GM23338 (cell line): ENCODE results near the gene DOCK1. TPM values are rescaled to one million over a fixed set of nuclear protein-coding genes. Genes with fewer than 3 reads are reported as not detected.

ENCODE experiments used
- ATAC-seq: fragments of 200-7000 bp; cut with Tn5 transposase; 3 replicates; pipeline ENCODE4 v1.9.1; 2020
- DNase-seq: peaks from one replicate; pipeline ENCODE4 v3.0.0-alpha.2; 2015; ENCODE audit warnings: low spot score
- H2AFZ ChIP-seq: fragments of 200-600 bp; sonication (generic); 2 replicates; pipeline ENCODE4 v1.8.0; 2016; ENCODE audit warnings: antibody characterized with exemption, mild to moderate bottlenecking, moderate library complexity
- H3F3A ChIP-seq: fragments of 200-600 bp; sonication (generic); replicated peaks from 2 replicates; pipeline ENCODE4 v1.8.0; 2017; ENCODE audit warnings: antibody characterized with exemption, mixed run types, low read depth
- H3K27ac ChIP-seq: fragments of 200-600 bp; sonication (generic); 2 replicates; pipeline ENCODE4 v1.6.1; 2016; ENCODE audit warnings: low read depth
- H3K27me3 ChIP-seq: fragments of 200-600 bp; sonication (generic); 2 replicates; pipeline ENCODE4 v1.8.0; 2016; ENCODE audit warnings: mild to moderate bottlenecking, mixed run types, moderate library complexity; ENCODE audit not compliant: insufficient read depth
- H3K36me3 ChIP-seq: fragments of 200-600 bp; sonication (generic); 2 replicates; pipeline ENCODE4 v1.8.0; 2016; ENCODE audit warnings: mild to moderate bottlenecking; ENCODE audit not compliant: insufficient read depth
- H3K4me1 ChIP-seq: fragments of 200-600 bp; sonication (generic); 2 replicates; pipeline ENCODE4 v1.8.0; 2016; ENCODE audit warnings: mild to moderate bottlenecking, moderate library complexity; ENCODE audit not compliant: insufficient read depth
- H3K4me2 ChIP-seq: fragments of 200-600 bp; sonication (generic); 2 replicates; pipeline ENCODE4 v1.7.1; 2017; ENCODE audit warnings: mixed run types
- H3K4me3 ChIP-seq: fragments of 200-600 bp; sonication (generic); 2 replicates; pipeline ENCODE4 v1.6.1; 2016; ENCODE audit warnings: mixed run types
- H3K79me2 ChIP-seq: fragments of 200-600 bp; sonication (generic); replicated peaks from 2 replicates; pipeline ENCODE4 v1.8.0; 2017; ENCODE audit warnings: mild to moderate bottlenecking; ENCODE audit not compliant: insufficient read depth
- H3K9me2 ChIP-seq: fragments of 200-600 bp; sonication (generic); 2 replicates; pipeline ENCODE4 v1.8.0; 2017; ENCODE audit not compliant: insufficient read depth
- H4K20me1 ChIP-seq: fragments of 200-600 bp; sonication (generic); replicated peaks from 2 replicates; pipeline ENCODE4 v1.8.0; 2017; ENCODE audit warnings: mild to moderate bottlenecking; ENCODE audit not compliant: insufficient read depth
- H3K27ac Mint-ChIP-seq: 2 replicates; pipeline ENCODE4 v1.8.0; 2020; ENCODE audit warnings: inconsistent platforms, mild to moderate bottlenecking, moderate library complexity, mixed read lengths
- H3K27me3 Mint-ChIP-seq: 3 replicates; pipeline ENCODE4 v1.8.0; 2022; ENCODE audit warnings: low read depth, mild to moderate bottlenecking, moderate library complexity, mixed read lengths, inconsistent platforms; ENCODE audit not compliant: insufficient read depth, poor library complexity
- H3K36me3 Mint-ChIP-seq: 3 replicates; pipeline ENCODE4 v1.8.0; 2021; ENCODE audit warnings: low read depth, mild to moderate bottlenecking, inconsistent platforms, moderate library complexity, mixed read lengths
- H3K4me1 Mint-ChIP-seq: 3 replicates; pipeline ENCODE4 v1.8.0; 2020; ENCODE audit warnings: mild to moderate bottlenecking, inconsistent platforms, mixed read lengths
- H3K4me3 Mint-ChIP-seq: 3 replicates; pipeline ENCODE4 v1.8.0; 2021; ENCODE audit warnings: moderate library complexity, mild to moderate bottlenecking, inconsistent platforms, mixed read lengths
- H3K9me3 Mint-ChIP-seq: 3 replicates; pipeline ENCODE4 v1.8.0; 2020; ENCODE audit warnings: moderate library complexity, mild to moderate bottlenecking, inconsistent platforms, mixed read lengths
- CREB1 ChIP-seq: fragments of 250-450 bp; sonication (Bioruptor Pico); IDR thresholded peaks from 2 replicates; pipeline ENCODE4 v1.5.0; 2020; ENCODE audit warnings: low read depth, mild to moderate bottlenecking, moderate library complexity
- EZH2 ChIP-seq: fragments of 200-600 bp; sonication (generic); IDR thresholded peaks from one replicate; pipeline ENCODE4 v1.8.0; 2017; ENCODE audit warnings: antibody characterized with exemption, mild to moderate bottlenecking, low read depth; ENCODE audit not compliant: unreplicated experiment
- EZH2phosphoT487 ChIP-seq: fragments of 200-600 bp; sonication (generic); IDR thresholded peaks from one replicate; pipeline ENCODE4 v1.8.1; 2018; ENCODE audit warnings: antibody characterized with exemption; ENCODE audit not compliant: unreplicated experiment
- POLR2AphosphoS5 ChIP-seq: IDR thresholded peaks from 2 replicates; pipeline ENCODE4 v1.6.1; 2016; ENCODE audit warnings: antibody characterized with exemption, low read depth
- STAT1 ChIP-seq: IDR thresholded peaks from one replicate; pipeline ENCODE4 v1.6.1; 2016; ENCODE audit warnings: antibody characterized with exemption; ENCODE audit not compliant: unreplicated experiment
- ZNF114 ChIP-seq: fragments of 250-450 bp; sonication (Bioruptor Pico); IDR thresholded peaks from 2 replicates; pipeline ENCODE4 v1.5.0; 2020; ENCODE audit warnings: mild to moderate bottlenecking, moderate library complexity
- ZNF331 ChIP-seq: fragments of 250-450 bp; sonication (Bioruptor Pico); IDR thresholded peaks from 2 replicates; pipeline ENCODE4 v1.5.0; 2020; ENCODE audit warnings: low read depth, mild to moderate bottlenecking, moderate library complexity
- polyA plus RNA-seq: library from polyadenylated mRNA; unstranded; fragments of >200 nt; fragmentation: Nextera tagmentation; extraction: Ambion mirVana; gene quantifications from 2 replicates; pipeline ENCODE4 v1.2.1, GENCODE V29; 2016
- total RNA-seq: library from RNA; depleted of rRNA; stranded (reverse); fragments of >200 nt; shearing (Covaris generic); gene quantifications from 2 replicates; pipeline ENCODE4 v1.2.3, GENCODE V29; 2014
- TF ChIP-seq, protein P1 (sequence below): IDR thresholded peaks from 2 replicates; pipeline ENCODE4 v1.6.1; 2016; ENCODE audit warnings: antibody characterized with exemption
- TF ChIP-seq, protein P2 (sequence below): IDR thresholded peaks from one replicate; pipeline ENCODE4 v1.6.1; 2018; ENCODE audit warnings: antibody characterized with exemption; ENCODE audit not compliant: unreplicated experiment
- TF ChIP-seq, protein P3 (sequence below), 2 experiments: fragments of 200-600 bp in 1 of 2; sonication (generic) in 1 of 2; conservative IDR thresholded peaks; 2 replicates each; pipeline versions ENCODE4 v1.5.1 to v1.6.1; 2016 to 2017; ENCODE audit warnings: antibody characterized with exemption in 2 of 2, low read depth in 2 of 2, mild to moderate bottlenecking in 2 of 2, moderate library complexity in 1 of 2

DOCK1 gene
- total and polyA plus RNA-seq, 2 experiments from 2014 or later = 13.2 to 55.3 TPM

DNA sequence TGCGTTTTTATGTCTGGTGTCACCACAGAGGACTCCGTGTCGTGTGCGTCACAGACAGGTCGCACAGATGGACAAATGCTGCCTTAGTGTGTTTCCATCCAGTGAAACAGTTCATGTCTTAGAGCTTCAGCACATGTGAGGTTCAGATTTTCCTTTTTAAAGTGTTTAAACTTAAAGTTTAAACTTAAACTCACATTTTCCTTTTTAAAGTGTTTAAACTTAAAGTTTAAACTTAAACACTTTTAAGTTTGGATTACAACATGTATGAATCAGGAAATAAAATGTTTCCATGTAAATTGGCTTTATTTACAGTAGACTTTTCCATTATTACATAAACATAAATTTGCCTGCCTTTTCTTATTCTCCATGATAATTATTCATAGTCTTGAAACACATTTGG lies 223.9 kb downstream of the DOCK1 start:
- TF ChIP-seq, protein P1, sequence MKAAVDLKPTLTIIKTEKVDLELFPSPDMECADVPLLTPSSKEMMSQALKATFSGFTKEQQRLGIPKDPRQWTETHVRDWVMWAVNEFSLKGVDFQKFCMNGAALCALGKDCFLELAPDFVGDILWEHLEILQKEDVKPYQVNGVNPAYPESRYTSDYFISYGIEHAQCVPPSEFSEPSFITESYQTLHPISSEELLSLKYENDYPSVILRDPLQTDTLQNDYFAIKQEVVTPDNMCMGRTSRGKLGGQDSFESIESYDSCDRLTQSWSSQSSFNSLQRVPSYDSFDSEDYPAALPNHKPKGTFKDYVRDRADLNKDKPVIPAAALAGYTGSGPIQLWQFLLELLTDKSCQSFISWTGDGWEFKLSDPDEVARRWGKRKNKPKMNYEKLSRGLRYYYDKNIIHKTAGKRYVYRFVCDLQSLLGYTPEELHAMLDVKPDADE = no peak
- TF ChIP-seq EZH2phosphoT487 (no peak), STAT1 (no peak), EZH2 (no peak), ZNF114 (CRISPR knock-in tag) (no peak), ZNF331 (CRISPR knock-in tag) (no peak), CREB1 (CRISPR knock-in tag) (no peak), POLR2AphosphoS5 (no peak)
- TF ChIP-seq, protein P2, sequence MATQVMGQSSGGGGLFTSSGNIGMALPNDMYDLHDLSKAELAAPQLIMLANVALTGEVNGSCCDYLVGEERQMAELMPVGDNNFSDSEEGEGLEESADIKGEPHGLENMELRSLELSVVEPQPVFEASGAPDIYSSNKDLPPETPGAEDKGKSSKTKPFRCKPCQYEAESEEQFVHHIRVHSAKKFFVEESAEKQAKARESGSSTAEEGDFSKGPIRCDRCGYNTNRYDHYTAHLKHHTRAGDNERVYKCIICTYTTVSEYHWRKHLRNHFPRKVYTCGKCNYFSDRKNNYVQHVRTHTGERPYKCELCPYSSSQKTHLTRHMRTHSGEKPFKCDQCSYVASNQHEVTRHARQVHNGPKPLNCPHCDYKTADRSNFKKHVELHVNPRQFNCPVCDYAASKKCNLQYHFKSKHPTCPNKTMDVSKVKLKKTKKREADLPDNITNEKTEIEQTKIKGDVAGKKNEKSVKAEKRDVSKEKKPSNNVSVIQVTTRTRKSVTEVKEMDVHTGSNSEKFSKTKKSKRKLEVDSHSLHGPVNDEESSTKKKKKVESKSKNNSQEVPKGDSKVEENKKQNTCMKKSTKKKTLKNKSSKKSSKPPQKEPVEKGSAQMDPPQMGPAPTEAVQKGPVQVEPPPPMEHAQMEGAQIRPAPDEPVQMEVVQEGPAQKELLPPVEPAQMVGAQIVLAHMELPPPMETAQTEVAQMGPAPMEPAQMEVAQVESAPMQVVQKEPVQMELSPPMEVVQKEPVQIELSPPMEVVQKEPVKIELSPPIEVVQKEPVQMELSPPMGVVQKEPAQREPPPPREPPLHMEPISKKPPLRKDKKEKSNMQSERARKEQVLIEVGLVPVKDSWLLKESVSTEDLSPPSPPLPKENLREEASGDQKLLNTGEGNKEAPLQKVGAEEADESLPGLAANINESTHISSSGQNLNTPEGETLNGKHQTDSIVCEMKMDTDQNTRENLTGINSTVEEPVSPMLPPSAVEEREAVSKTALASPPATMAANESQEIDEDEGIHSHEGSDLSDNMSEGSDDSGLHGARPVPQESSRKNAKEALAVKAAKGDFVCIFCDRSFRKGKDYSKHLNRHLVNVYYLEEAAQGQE = no peak
- Histone ChIP-seq H3K4me3 (no peak overlapping the region), H3F3A (no peaks in the 10 kb centered on the region), H3K27ac (no peak overlapping the region), H3K4me1 (no peaks in the 10 kb centered on the region), H3K4me2 (no peak overlapping the region), H3K36me3 (no peaks in the 10 kb centered on the region; the same call in 1 of the 2 replicates), H4K20me1 (peaks cover 4% of the 10 kb centered on the region; the same call in 1 of the 2 replicates), H2AFZ (no peak overlapping the region), H3K9me2 (no peaks in the 10 kb centered on the region), H3K79me2 (no peaks in the 10 kb centered on the region), H3K27me3 (no peaks in the 10 kb centered on the region)
- no peak overlapping the region for H3K27ac Mint-ChIP-seq
- no peak overlapping the region for H3K4me3 Mint-ChIP-seq
- no peak for DNase-seq
- H3K4me1 Mint-ChIP-seq = no peaks in the 10 kb centered on the region
- no peaks in the 10 kb centered on the region for H3K9me3 Mint-ChIP-seq
- no peaks in the 10 kb centered on the region for H3K27me3 Mint-ChIP-seq
- peaks cover 27% of the 10 kb centered on the region for H3K36me3 Mint-ChIP-seq
- no peak for ATAC-seq

DNA sequence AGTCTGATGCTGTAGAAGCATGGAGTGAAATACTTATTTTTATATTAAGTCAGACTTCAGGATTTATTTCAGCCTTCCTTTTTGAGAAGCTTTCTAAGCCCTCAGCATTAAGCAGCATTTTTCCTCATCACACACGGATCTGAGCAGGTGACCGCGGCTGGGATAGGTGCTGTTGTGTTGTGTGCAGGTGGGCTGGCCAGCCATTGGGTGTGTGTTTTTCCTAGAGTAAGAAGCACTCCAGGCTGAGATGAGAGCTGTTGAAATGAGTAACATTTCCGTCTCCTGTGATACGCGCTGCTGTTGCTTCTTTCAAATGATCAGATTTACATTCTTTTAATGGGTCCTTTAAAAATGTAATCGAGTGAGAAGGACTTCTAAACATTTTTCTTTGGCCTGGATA lies 227.2 kb downstream of the DOCK1 start:
- Histone ChIP-seq H3K36me3 (no peaks in the 10 kb centered on the region), H3K79me2 (no peaks in the 10 kb centered on the region), H3F3A (no peaks in the 10 kb centered on the region), H2AFZ (no peak overlapping the region), H3K27ac (no peak overlapping the region), H3K4me3 (no peak overlapping the region), H3K27me3 (no peaks in the 10 kb centered on the region), H3K4me1 (no peaks in the 10 kb centered on the region), H4K20me1 (peaks cover 4% of the 10 kb centered on the region; the same call in 1 of the 2 replicates), H3K9me2 (no peaks in the 10 kb centered on the region), H3K4me2 (no peak overlapping the region)
- Mint-ChIP-seq H3K27ac (no peak overlapping the region), H3K4me3 (no peak overlapping the region), H3K36me3 (peaks cover 21% of the 10 kb centered on the region), H3K4me1 (no peaks in the 10 kb centered on the region), H3K27me3 (no peaks in the 10 kb centered on the region), H3K9me3 (no peaks in the 10 kb centered on the region)
- no peak for ATAC-seq
- no peak for DNase-seq
- TF ChIP-seq EZH2 = no peak
- TF ChIP-seq, protein P3, sequence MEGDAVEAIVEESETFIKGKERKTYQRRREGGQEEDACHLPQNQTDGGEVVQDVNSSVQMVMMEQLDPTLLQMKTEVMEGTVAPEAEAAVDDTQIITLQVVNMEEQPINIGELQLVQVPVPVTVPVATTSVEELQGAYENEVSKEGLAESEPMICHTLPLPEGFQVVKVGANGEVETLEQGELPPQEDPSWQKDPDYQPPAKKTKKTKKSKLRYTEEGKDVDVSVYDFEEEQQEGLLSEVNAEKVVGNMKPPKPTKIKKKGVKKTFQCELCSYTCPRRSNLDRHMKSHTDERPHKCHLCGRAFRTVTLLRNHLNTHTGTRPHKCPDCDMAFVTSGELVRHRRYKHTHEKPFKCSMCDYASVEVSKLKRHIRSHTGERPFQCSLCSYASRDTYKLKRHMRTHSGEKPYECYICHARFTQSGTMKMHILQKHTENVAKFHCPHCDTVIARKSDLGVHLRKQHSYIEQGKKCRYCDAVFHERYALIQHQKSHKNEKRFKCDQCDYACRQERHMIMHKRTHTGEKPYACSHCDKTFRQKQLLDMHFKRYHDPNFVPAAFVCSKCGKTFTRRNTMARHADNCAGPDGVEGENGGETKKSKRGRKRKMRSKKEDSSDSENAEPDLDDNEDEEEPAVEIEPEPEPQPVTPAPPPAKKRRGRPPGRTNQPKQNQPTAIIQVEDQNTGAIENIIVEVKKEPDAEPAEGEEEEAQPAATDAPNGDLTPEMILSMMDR (conservative IDR thresholded peaks at IDR 0.05; ENCODE audit: low read depth in 2 of 2) = no peak
